Activated naive CD8-positive, alpha-beta T cell treated with anti-CD3 and anti-CD28 coated beads, Interleukin-2, amount 50 U/mL, for 24 hours (primary cell): ENCODE measurements around the gene RNASE2.
"Not testable (repeated sequence)": the region's sequence is repeated elsewhere in the genome, so short reads cannot be mapped to it uniquely, and the experiment has no call there.

ENCODE experiments used
- ATAC-seq: fragments of 150-1000 bp; cut with Tn5 transposase; one replicate; pipeline ENCODE4 v1.10.0; 2021
- DNase-seq: peaks from one replicate; pipeline ENCODE4 v3.0.0; 2021
- H3K27ac Mint-ChIP-seq: one replicate; pipeline ENCODE4 v1.8.0; 2021; ENCODE audit warnings: mild to moderate bottlenecking, mixed read lengths
- H3K27me3 Mint-ChIP-seq: one replicate; pipeline ENCODE4 v1.8.0; 2021; ENCODE audit warnings: mixed read lengths
- H3K36me3 Mint-ChIP-seq: one replicate; pipeline ENCODE4 v1.8.0; 2021; ENCODE audit warnings: low read depth, mixed read lengths
- H3K4me1 Mint-ChIP-seq: one replicate; pipeline ENCODE4 v1.8.0; 2021; ENCODE audit warnings: mixed read lengths
- H3K4me3 Mint-ChIP-seq: one replicate; pipeline ENCODE4 v1.8.0; 2021; ENCODE audit warnings: mild to moderate bottlenecking, moderate library complexity, mixed read lengths
- H3K9me3 Mint-ChIP-seq: one replicate; pipeline ENCODE4 v1.8.0; 2021; ENCODE audit warnings: mixed read lengths

RNASE2 gene

DNA sequence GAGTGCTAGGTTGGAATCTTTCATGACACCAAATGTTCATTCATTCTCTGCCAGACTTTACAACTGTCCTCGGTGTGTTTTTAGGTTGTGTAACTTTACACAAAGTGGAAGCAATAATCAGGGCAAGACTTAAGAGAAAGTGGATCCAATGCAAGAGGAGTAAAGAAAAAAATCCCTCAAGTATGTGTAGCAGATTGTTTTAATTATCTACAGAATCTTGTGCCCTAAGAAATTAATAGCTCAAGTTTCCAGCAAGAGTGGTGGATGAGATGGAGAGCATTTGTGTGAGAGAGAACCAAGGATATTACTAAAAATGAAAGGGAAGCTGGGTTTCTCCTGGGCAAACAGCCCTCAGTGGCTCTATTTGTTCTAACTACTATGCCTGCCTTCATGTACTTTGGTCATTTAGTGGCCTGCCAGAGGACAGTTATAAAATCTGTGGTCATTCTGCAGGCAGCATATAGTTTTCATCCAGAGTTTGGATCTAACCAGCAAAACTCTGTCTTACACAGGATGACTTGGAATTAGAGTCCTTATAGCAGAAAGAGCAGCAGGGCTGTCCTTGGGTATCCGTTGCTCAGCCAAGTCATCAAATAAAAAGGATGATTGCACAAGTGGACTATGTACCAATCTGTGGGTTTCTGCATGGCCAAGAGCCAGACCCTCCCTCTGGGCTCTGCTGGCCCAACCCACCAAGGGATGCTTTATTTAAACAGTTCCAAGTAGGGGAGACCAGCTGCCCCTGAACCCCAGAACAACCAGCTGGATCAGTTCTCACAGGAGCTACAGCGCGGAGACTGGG, at the start of gene RNASE2:
RNASE2 (plus strand) TSS at position 752 of the 802 bp plus-strand sequence. CDS start 285 bp downstream, outside the sequence.
- ATAC-seq, H3K27ac Mint-ChIP-seq, DNase-seq: not testable (repeated sequence)

GRCh38 chr14:20905676-20906075, 49.6 kb upstream of the RNASE2 start:
- ATAC-seq (no peak), DNase-seq (no peak)
- no peaks in the 10 kb centered on the region for H3K36me3 Mint-ChIP-seq
- H3K4me3 Mint-ChIP-seq: no peak overlapping the region
- H3K4me1 Mint-ChIP-seq: no peaks in the 10 kb centered on the region
- H3K27ac Mint-ChIP-seq: no peak overlapping the region
- H3K27me3 Mint-ChIP-seq: no peaks in the 10 kb centered on the region
- H3K9me3 Mint-ChIP-seq: no peaks in the 10 kb centered on the region

More for the DNA sequence above, at the start of gene RNASE2:
- not testable (repeated sequence) for H3K36me3 Mint-ChIP-seq, H3K4me3 Mint-ChIP-seq, H3K4me1 Mint-ChIP-seq, H3K9me3 Mint-ChIP-seq
- H3K27me3 Mint-ChIP-seq: peaks cover 11% of the 10 kb centered on the region

DNA sequence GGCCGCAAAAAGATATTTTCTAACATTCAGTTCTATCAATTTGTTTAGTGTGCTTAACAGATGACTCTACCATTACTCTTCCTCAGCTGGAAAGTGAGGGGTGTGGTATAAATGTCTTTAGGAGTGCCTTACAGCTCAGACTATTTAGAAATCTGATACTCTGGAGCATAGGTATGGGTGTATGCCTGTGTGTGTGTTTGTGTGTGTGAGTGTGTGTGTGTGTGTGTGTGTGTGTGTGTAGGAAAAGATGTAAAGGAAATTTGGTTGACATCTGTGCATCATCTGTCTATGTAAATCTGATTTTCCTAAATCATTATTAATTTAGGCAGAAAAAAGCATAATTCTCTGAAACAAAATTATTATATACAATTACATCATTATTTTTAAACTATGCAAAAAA, 48.1 kb upstream of the RNASE2 start:
- DNase-seq: no peak
- Mint-ChIP-seq H3K27ac (no peak overlapping the region), H3K36me3 (no peaks in the 10 kb centered on the region), H3K27me3 (peaks cover 5% of the 10 kb centered on the region), H3K9me3 (no peaks in the 10 kb centered on the region), H3K4me1 (no peaks in the 10 kb centered on the region), H3K4me3 (no peak overlapping the region)
- ATAC-seq: no peak

- H3K36me3 Mint-ChIP-seq, DNase-seq, ATAC-seq, H3K27ac Mint-ChIP-seq, H3K4me3 Mint-ChIP-seq, H3K4me1 Mint-ChIP-seq, H3K9me3 Mint-ChIP-seq, H3K27me3 Mint-ChIP-seq: not testable (repeated sequence)
These were observed 44.5 kb upstream of the RNASE2 start for GRCh38 chr14:20910822-20911221.

- not testable (repeated sequence) for ATAC-seq, DNase-seq, H3K4me3 Mint-ChIP-seq, H3K27ac Mint-ChIP-seq, H3K4me1 Mint-ChIP-seq, H3K36me3 Mint-ChIP-seq, H3K9me3 Mint-ChIP-seq
- peaks cover 21% of the 10 kb centered on the region for H3K27me3 Mint-ChIP-seq
These were observed 36.1 kb upstream of the RNASE2 start for GRCh38 chr14:20919038-20919756.

- H3K4me1 Mint-ChIP-seq, H3K36me3 Mint-ChIP-seq, ATAC-seq, H3K27ac Mint-ChIP-seq, H3K4me3 Mint-ChIP-seq, DNase-seq: not testable (repeated sequence)
- Mint-ChIP-seq H3K9me3 (peaks cover 15% of the 10 kb centered on the region), H3K27me3 (peaks cover 32% of the 10 kb centered on the region)
These were observed 31.5 kb upstream of the RNASE2 start for GRCh38 chr14:20923766-20924297.

DNA sequence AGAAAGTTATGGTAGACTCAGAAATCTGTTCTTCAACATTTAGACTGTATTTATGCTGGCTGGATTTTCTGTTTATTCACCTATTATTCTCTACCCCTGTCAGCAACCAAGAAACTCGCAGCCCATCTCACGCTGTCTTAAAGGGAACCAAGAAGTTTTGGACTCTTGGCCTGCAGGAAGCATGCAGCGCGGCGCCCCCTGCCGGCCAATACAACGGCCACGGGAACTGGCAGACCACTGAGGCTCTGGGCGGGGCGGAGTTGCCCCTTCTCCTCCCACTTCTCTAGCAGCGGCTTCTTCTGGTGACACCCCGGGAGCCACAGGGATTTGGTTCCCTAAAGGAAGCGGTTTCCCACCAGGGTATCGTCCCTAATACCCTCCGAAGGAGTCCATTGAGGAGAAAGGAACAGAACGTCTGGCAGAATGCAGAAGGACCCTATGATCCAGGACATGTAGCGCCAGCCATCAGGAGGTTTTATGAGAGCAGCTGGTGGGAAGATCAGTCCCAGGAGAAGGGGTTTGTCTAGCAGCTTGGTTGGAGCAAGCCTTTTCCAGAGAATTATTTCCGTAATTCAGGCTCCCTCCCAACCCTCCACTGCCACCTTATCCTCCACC, 21.0 kb upstream of the RNASE2 start:
- ATAC-seq: no peak
- peak; percentile 48 for DNase-seq
- no peaks in the 10 kb centered on the region for H3K9me3 Mint-ChIP-seq
- peaks cover 2% of the 10 kb centered on the region for H3K27me3 Mint-ChIP-seq
- H3K4me1 Mint-ChIP-seq: no peaks in the 10 kb centered on the region
- no peaks in the 10 kb centered on the region for H3K36me3 Mint-ChIP-seq
- no peak overlapping the region for H3K27ac Mint-ChIP-seq
- no peak overlapping the region for H3K4me3 Mint-ChIP-seq

GRCh38 chr14:20935303-20935984, 19.8 kb upstream of the RNASE2 start:
- Mint-ChIP-seq H3K4me1 (no peaks in the 10 kb centered on the region), H3K27ac (no peak overlapping the region), H3K27me3 (peaks cover under 1% of the 10 kb centered on the region), H3K36me3 (no peaks in the 10 kb centered on the region), H3K4me3 (no peak overlapping the region), H3K9me3 (no peaks in the 10 kb centered on the region)
- DNase-seq: no peak
- ATAC-seq: no peak

DNA sequence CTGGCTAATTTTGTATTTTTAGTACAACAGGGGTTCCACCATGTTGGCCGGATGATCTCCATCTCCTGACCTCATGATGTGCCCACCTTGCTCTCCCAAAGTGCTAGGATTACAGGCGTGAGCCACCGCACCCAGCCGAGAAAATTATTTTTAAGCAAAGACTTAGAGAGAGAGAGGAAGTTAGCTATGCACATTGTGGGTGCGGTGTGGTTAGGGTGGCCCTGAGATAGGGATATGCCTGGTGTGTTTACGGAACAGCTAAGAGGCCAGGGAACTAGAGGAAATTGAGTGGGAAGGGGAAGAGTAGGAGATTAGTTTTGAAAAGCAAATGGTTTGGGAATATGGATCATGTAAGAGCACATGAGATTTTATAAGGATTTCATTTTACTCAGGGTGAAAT, 10.1 kb upstream of the RNASE2 start:
- H3K27ac Mint-ChIP-seq, H3K9me3 Mint-ChIP-seq, H3K36me3 Mint-ChIP-seq, H3K4me1 Mint-ChIP-seq, ATAC-seq, H3K4me3 Mint-ChIP-seq, DNase-seq: not testable (repeated sequence)
- H3K27me3 Mint-ChIP-seq: peaks cover 12% of the 10 kb centered on the region

DNA sequence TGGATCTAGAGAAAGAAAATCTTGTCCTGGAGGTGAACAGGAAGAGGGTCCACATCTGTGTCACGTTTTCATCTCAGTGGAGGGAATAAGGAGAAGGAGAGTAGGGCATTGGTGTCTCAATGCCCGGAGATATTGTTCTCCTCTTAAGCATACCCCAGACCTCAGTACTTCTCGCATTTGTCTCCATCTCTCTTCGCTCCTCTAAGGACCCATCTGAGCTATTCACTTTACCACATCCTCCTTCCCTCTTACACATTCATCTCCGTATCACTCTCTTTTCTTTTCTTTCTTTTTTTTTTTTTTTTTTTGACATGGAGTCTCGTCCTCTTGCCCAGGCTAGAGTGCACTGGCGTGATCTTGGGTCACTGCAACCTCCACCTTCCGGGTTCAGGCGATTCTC, 8.6 kb upstream of the RNASE2 start:
- not testable (repeated sequence) for H3K4me1 Mint-ChIP-seq, ATAC-seq, H3K27ac Mint-ChIP-seq, H3K4me3 Mint-ChIP-seq, DNase-seq, H3K36me3 Mint-ChIP-seq, H3K9me3 Mint-ChIP-seq, H3K27me3 Mint-ChIP-seq

DNA sequence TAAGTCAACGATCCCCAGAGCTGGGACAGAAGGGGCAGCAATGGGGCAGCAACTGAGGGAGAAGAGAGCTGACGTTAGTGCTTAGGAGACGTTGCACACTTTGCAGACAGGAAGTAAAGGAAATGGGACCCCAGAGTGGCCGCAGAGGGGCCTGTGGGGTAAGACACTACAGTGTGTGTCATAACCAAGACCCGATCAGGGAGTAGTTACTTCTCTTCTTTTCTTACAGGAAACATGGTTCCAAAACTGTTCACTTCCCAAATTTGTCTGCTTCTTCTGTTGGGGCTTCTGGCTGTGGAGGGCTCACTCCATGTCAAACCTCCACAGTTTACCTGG, 219 bp downstream of the RNASE2 start:
- H3K27ac Mint-ChIP-seq, H3K4me1 Mint-ChIP-seq, H3K9me3 Mint-ChIP-seq, H3K4me3 Mint-ChIP-seq, DNase-seq, H3K27me3 Mint-ChIP-seq, ATAC-seq, H3K36me3 Mint-ChIP-seq: not testable (repeated sequence)

GRCh38 chr14:20956376-20956976, 1.2 kb downstream of the RNASE2 start:
- H3K27ac Mint-ChIP-seq: no peak overlapping the region
- DNase-seq (no peak), ATAC-seq (no peak)
- no peaks in the 10 kb centered on the region for H3K36me3 Mint-ChIP-seq
- H3K4me3 Mint-ChIP-seq: no peak overlapping the region
- peaks cover 8% of the 10 kb centered on the region for H3K27me3 Mint-ChIP-seq
- H3K9me3 Mint-ChIP-seq: no peaks in the 10 kb centered on the region
- peaks cover 16% of the 10 kb centered on the region for H3K4me1 Mint-ChIP-seq

DNA sequence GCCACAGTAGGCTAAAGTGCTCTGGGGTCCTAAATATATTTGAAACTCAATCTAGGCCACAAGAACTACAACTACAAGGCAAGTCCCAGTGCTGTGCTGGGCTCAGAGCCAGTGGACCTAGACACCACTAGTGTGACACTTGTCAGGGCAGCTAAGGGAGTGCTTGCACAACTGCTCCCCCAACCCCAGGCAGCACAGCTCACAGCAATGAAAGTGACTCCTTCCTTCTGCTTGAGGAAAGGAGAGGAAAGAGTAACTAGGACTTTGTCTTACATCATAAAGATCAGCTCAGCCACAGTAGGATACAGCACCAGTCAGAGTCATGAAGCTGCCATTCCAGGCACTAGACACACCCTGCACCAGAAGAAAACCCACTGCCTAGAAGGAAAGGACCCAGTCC, 3.7 kb downstream of the RNASE2 start:
- Mint-ChIP-seq H3K4me1 (peaks cover 20% of the 10 kb centered on the region), H3K27me3 (peaks cover 11% of the 10 kb centered on the region)
- not testable (repeated sequence) for H3K4me3 Mint-ChIP-seq, DNase-seq, H3K36me3 Mint-ChIP-seq, ATAC-seq, H3K9me3 Mint-ChIP-seq, H3K27ac Mint-ChIP-seq

DNA sequence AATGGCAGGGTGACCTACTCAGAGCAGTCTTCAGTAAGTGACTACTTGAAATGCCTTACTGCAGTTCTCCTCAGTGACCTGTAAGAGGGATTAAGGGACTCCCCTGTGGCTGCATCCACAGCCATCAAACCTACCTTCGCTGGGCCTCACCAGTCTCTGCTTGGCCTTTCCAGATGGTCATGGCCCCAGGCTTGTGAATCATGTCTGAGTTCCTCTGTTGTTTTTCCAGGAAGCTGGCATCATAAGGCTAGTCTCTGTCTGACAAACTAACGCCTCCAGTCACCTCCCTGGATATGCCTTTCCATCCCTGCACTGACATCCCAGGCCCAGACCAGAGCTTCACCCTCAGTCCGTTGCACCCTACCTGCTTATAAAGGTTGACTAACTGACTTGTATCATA, 14.0 kb downstream of the RNASE2 start:
- H3K36me3 Mint-ChIP-seq: no peaks in the 10 kb centered on the region
- DNase-seq (no peak), ATAC-seq (no peak)
- no peaks in the 10 kb centered on the region for H3K9me3 Mint-ChIP-seq
- H3K27ac Mint-ChIP-seq: no peak overlapping the region
- H3K27me3 Mint-ChIP-seq: peaks cover 43% of the 10 kb centered on the region
- H3K4me1 Mint-ChIP-seq: peaks cover 12% of the 10 kb centered on the region
- H3K4me3 Mint-ChIP-seq: no peak overlapping the region
